ENCODE measurements around the gene HOXB5. TPM values are rescaled to one million over a fixed set of nuclear protein-coding genes. Genes with fewer than 3 reads are reported as not detected.

Gene HOXB5
- total RNA-seq, 2 experiments from 2014 or later, result not detected

GRCh38 chr17:48571826-48572417, 21.7 kb downstream of the HOXB5 start:
- Mint-ChIP-seq H3K36me3 (ENCODE audit: low read depth) (no peaks in the 10 kb centered on the region), H3K27ac (no peak overlapping the region), H3K27me3 (peaks cover 34% of the 10 kb centered on the region), H3K4me3 (no peak overlapping the region), H3K4me1 (ENCODE audit: low read depth) (peaks cover 9% of the 10 kb centered on the region), H3K9me3 (no peaks in the 10 kb centered on the region)
- intact Hi-C loops (cut with DNase I, micrococcal nuclease), result no loop called here
- no peak for DNase-seq
- Histone ChIP-seq H3K27me3 (ENCODE audit: control insufficient read depth in 1 of 2, insufficient read depth in 2 of 2, low read length in 2 of 2) (peaks cover 3 to 9% of the 10 kb centered on the region in 2 experiments), H3K9me3 (ENCODE audit: control insufficient read depth in 1 of 2, insufficient read depth in 1 of 2, low read length in 2 of 2) (no peaks in the 10 kb centered on the region), H3K4me3 (ENCODE audit: low read length) (no peak overlapping the region), H3K27ac (ENCODE audit: low read depth in 1 of 2, low read length in 2 of 2) (no peak overlapping the region), H3K4me1 (ENCODE audit: insufficient read depth, low read length) (peaks cover 15% of the 10 kb centered on the region), H3K36me3 (ENCODE audit: insufficient read depth, low read length) (no peaks in the 10 kb centered on the region)
- no peak for TF ChIP-seq CTCF (IDR thresholded peaks at IDR 0.05)
- no peak for ATAC-seq (ENCODE audit: poor library complexity)
- CTCF ChIA-PET, result no interaction called here
- POLR2A ChIA-PET, result no interaction called here

- DNase-seq (no peak), ATAC-seq (ENCODE audit: poor library complexity) (no peak)
- Mint-ChIP-seq H3K4me3 (no peak overlapping the region), H3K27ac (no peak overlapping the region), H3K27me3 (peaks cover 31% of the 10 kb centered on the region), H3K36me3 (ENCODE audit: low read depth) (no peaks in the 10 kb centered on the region), H3K4me1 (ENCODE audit: low read depth) (peaks cover 5% of the 10 kb centered on the region), H3K9me3 (no peaks in the 10 kb centered on the region)
- H3K27ac ChIP-seq (ENCODE audit: low read depth in 1 of 2, low read length in 2 of 2), result no peak overlapping the region
- H3K36me3 ChIP-seq (ENCODE audit: insufficient read depth, low read length), result no peaks in the 10 kb centered on the region
- no peaks in the 10 kb centered on the region for H3K9me3 ChIP-seq (ENCODE audit: control insufficient read depth in 1 of 2, insufficient read depth in 1 of 2, low read length in 2 of 2)
- H3K4me1 ChIP-seq (ENCODE audit: insufficient read depth, low read length), result peaks cover 10% of the 10 kb centered on the region
- intact Hi-C loops (cut with DNase I, micrococcal nuclease), result no loop called here
- POLR2A ChIA-PET, result no interaction called here
- CTCF ChIA-PET, result no interaction called here
- H3K4me3 ChIP-seq (ENCODE audit: low read length), result no peak overlapping the region
- H3K27me3 ChIP-seq (ENCODE audit: control insufficient read depth in 1 of 2, insufficient read depth in 2 of 2, low read length in 2 of 2), result peaks cover 3 to 9% of the 10 kb centered on the region in 2 experiments
- no peak for TF ChIP-seq CTCF (IDR thresholded peaks at IDR 0.05)
Observed at GRCh38 chr17:48571024-48571818, 22.4 kb downstream of the HOXB5 start.

- Histone ChIP-seq H3K27me3 (ENCODE audit: control insufficient read depth in 1 of 2, insufficient read depth in 2 of 2, low read length in 2 of 2) (peaks cover 3 to 9% of the 10 kb centered on the region in 2 experiments), H3K4me3 (ENCODE audit: low read length) (no peak overlapping the region), H3K27ac (ENCODE audit: low read depth in 1 of 2, low read length in 2 of 2) (no peak overlapping the region), H3K9me3 (ENCODE audit: control insufficient read depth in 1 of 2, insufficient read depth in 1 of 2, low read length in 2 of 2) (no peaks in the 10 kb centered on the region), H3K36me3 (ENCODE audit: insufficient read depth, low read length) (no peaks in the 10 kb centered on the region), H3K4me1 (ENCODE audit: insufficient read depth, low read length) (peaks cover 2% of the 10 kb centered on the region)
- peaks cover 31% of the 10 kb centered on the region for H3K27me3 Mint-ChIP-seq
- ATAC-seq (ENCODE audit: poor library complexity), result no peak
- H3K36me3 Mint-ChIP-seq (ENCODE audit: low read depth), result no peaks in the 10 kb centered on the region
- no peaks in the 10 kb centered on the region for H3K9me3 Mint-ChIP-seq
- intact Hi-C loops (cut with DNase I, micrococcal nuclease), result no loop called here
- H3K4me1 Mint-ChIP-seq (ENCODE audit: low read depth), result peaks cover 5% of the 10 kb centered on the region
- ChIA-PET CTCF (no interaction called here), POLR2A (no interaction called here)
- H3K27ac Mint-ChIP-seq, result no peak overlapping the region
- DNase-seq, result no peak
- no peak for TF ChIP-seq CTCF (IDR thresholded peaks at IDR 0.05)
- no peak overlapping the region for H3K4me3 Mint-ChIP-seq
Observed at GRCh38 chr17:48570325-48571023, 23.1 kb downstream of the HOXB5 start.

All from CD4-positive, alpha-beta T cell (primary cell).